Cardiac muscle cell (in vitro differentiated cells and primary cell): ENCODE data around the gene UBE3B. TPM values are rescaled to one million over a fixed set of nuclear protein-coding genes. Genes with fewer than 3 reads are reported as not detected.
A peak's percentile ranks its signal among the peaks of the same experiment; 100 is the strongest.

Experiments used
- DNase-seq, 2 donors: peaks; one replicate each; pipeline versions ENCODE4 v3.0.0 to v3.0.0-alpha.2; 2010 to 2017; ENCODE audit warnings: low read depth in 1 of 2, low spot score in 1 of 2
- H3K27ac ChIP-seq: fragments of 200-600 bp; sonication (generic); 2 replicates; pipeline ENCODE4 v1.5.1; 2016
- H3K27me3 ChIP-seq: fragments of 200-600 bp; sonication (generic); 2 replicates; pipeline ENCODE4 v1.6.0; 2016; ENCODE audit warnings: control low read depth
- H3K36me3 ChIP-seq: fragments of 200-600 bp; sonication (generic); 2 replicates; pipeline ENCODE4 v1.5.1; 2016; ENCODE audit warnings: control low read depth
- H3K4me1 ChIP-seq: fragments of 200-600 bp; sonication (generic); 2 replicates; pipeline ENCODE4 v1.8.1; 2017; ENCODE audit warnings: low read depth, mild to moderate bottlenecking, mixed run types
- H3K4me3 ChIP-seq: fragments of 200-600 bp; sonication (generic); 2 replicates; pipeline ENCODE4 v1.5.1; 2016; ENCODE audit warnings: mild to moderate bottlenecking
- H3K9me3 ChIP-seq: fragments of 200-600 bp; sonication (generic); 2 replicates; pipeline ENCODE4 v1.5.1; 2017; ENCODE audit warnings: low read depth, mild to moderate bottlenecking, control low read depth
- polyA plus RNA-seq: library from polyadenylated mRNA; unstranded; fragments of >200 nt; fragmentation: Nextera tagmentation; extraction: Ambion mirVana; gene quantifications from 2 replicates; pipeline ENCODE4 v1.2.1, GENCODE V29; 2016
- total RNA-seq: library from RNA; depleted of rRNA; stranded (reverse); fragments of >200 nt; gene quantifications from 2 replicates; pipeline ENCODE4 v1.2.3, GENCODE V29; 2016
- TF ChIP-seq, protein P1 (sequence below): IDR thresholded peaks from 2 replicates; pipeline ENCODE4 v1.5.1; 2012; ENCODE audit warnings: low read depth, mild to moderate bottlenecking, low read length

UBE3B gene
- total and polyA plus RNA-seq, 2 experiments from 2014 or later, result 36.7 to 73.5 TPM

DNA sequence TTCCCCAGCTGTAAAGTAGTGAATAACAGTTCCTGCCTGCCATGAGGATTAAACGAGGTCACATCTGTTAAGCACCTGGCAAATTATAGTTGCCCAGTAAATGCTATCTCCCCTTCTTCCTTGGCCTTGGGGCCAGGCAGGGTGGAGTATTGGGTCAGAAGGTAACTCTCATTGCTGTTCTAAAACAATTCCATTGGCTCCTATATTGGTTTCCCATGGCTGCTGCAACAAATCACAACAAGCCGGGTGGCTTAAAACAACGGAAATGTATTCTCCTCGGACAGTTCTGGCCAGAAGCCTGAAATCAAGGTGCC lies 63.9 kb downstream of the UBE3B start:
- DNase-seq, result no peak
- Histone ChIP-seq H3K4me1 (peaks cover 35% of the 10 kb centered on the region), H3K36me3 (no peaks in the 10 kb centered on the region), H3K27ac (peak overlapping the region; percentile 11), H3K9me3 (no peaks in the 10 kb centered on the region), H3K27me3 (no peaks in the 10 kb centered on the region), H3K4me3 (no peak overlapping the region)
- TF ChIP-seq, protein P1, sequence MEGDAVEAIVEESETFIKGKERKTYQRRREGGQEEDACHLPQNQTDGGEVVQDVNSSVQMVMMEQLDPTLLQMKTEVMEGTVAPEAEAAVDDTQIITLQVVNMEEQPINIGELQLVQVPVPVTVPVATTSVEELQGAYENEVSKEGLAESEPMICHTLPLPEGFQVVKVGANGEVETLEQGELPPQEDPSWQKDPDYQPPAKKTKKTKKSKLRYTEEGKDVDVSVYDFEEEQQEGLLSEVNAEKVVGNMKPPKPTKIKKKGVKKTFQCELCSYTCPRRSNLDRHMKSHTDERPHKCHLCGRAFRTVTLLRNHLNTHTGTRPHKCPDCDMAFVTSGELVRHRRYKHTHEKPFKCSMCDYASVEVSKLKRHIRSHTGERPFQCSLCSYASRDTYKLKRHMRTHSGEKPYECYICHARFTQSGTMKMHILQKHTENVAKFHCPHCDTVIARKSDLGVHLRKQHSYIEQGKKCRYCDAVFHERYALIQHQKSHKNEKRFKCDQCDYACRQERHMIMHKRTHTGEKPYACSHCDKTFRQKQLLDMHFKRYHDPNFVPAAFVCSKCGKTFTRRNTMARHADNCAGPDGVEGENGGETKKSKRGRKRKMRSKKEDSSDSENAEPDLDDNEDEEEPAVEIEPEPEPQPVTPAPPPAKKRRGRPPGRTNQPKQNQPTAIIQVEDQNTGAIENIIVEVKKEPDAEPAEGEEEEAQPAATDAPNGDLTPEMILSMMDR, result no peak

DNA sequence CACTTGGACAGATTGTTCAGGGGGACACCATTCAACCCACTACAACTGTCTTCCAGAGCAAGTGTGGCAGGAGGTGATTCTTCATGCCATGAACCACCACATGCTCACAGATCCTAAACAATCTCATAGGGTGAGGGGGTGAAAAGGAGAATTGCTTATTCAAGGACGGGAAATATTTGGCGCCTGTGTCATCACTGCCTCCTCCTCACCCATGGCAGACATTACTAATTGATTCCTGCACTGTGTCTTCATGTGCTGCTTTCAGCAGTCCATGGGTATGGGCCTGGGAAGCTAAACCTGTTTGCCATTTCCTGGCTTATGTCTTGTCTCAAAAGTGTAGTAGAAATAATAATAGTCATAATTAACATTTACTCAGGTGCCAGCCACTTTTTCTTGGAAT lies 64.6 kb downstream of the UBE3B start:
- DNase-seq, result peak in 1 of 2 donors; percentile 42
- TF ChIP-seq, protein P1, result no peak
- no peak overlapping the region for H3K27ac ChIP-seq
- no peak overlapping the region for H3K4me3 ChIP-seq
- no peaks in the 10 kb centered on the region for H3K36me3 ChIP-seq
- peaks cover 35% of the 10 kb centered on the region for H3K4me1 ChIP-seq
- no peaks in the 10 kb centered on the region for H3K27me3 ChIP-seq
- H3K9me3 ChIP-seq, result no peaks in the 10 kb centered on the region

DNA sequence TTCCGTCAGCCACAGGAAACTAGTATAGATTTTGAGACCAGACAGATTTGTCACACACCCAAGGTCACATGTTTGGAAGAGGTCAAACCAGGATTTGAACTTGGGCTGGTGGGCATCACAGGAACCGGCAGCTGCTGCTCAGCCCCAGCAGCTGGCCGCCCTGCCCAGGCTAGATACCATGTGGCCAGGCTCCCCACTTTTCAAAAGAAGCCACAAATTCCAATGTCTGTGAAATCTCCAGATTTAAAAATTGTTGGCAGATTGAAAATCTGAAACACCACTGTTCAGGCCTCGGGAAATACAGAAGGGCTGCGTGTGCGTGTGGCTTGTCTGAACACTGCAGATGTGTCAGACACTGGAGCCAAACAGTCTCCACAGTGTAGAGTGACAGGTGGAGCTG lies 65.4 kb downstream of the UBE3B start:
- Histone ChIP-seq H3K4me3 (no peak overlapping the region), H3K9me3 (no peaks in the 10 kb centered on the region), H3K27ac (peak overlapping the region; percentile 32), H3K36me3 (no peaks in the 10 kb centered on the region), H3K4me1 (peaks cover 33% of the 10 kb centered on the region), H3K27me3 (no peaks in the 10 kb centered on the region)
- TF ChIP-seq, protein P1, result no peak
- no peak for DNase-seq

DNA sequence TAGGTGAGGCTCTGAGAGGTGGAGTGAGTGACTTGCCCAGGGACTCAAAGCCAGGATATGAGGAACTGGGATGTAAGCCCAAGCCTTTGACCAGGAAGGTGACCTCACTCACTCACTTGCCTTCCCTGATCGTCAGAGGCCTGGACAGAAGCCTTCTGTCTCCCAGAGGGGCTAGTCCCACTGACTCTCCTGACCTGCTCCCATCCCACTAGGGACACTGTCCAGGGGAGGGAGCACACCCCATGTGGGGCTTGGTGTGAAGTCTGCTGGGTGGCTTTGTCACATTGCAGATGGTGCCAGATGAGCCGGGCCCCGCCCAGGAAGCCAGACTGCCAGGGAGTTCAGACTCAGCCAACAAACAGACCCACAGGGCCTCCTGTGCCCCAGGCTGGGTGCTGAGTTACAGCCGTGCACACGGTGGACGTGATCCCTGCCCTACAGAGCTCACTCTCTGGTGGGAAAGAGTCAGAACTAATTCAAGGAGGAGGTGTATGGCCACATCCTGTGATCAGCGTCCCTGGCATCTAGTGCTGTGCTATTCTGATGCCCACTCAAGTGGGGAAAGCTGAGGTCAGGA lies 67.6 kb downstream of the UBE3B start:
- Histone ChIP-seq H3K27me3 (no peaks in the 10 kb centered on the region), H3K27ac (no peak overlapping the region), H3K4me3 (no peak overlapping the region), H3K9me3 (no peaks in the 10 kb centered on the region), H3K4me1 (peaks cover 25% of the 10 kb centered on the region), H3K36me3 (no peaks in the 10 kb centered on the region)
- peak in 1 of 2 donors; percentile 24 for DNase-seq
- TF ChIP-seq, protein P1, result no peak

DNA sequence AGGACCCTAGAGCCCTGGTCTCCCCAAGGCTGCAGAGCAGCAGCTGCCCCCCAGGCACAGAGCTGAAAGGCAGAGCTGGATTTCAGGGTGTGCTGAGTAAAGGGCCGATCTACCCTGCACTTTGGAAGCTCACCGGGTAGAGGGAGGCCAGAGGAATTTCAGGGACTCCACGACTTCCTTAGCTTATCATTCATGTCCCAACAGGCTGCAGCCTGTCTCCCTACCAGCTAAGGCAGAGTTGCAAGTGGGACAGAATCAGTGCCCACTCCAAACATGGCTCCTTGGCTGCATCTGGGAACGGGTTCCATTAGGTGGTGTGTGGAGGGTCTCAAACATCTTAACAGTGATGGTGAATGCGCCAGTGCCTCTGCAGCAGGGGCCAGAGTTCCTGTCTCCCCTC lies 68.4 kb downstream of the UBE3B start:
- no peak for DNase-seq
- Histone ChIP-seq H3K27me3 (no peaks in the 10 kb centered on the region), H3K4me1 (peaks cover 23% of the 10 kb centered on the region), H3K9me3 (no peaks in the 10 kb centered on the region), H3K27ac (no peak overlapping the region), H3K36me3 (no peaks in the 10 kb centered on the region), H3K4me3 (no peak overlapping the region)
- TF ChIP-seq, protein P1, result no peak

DNA sequence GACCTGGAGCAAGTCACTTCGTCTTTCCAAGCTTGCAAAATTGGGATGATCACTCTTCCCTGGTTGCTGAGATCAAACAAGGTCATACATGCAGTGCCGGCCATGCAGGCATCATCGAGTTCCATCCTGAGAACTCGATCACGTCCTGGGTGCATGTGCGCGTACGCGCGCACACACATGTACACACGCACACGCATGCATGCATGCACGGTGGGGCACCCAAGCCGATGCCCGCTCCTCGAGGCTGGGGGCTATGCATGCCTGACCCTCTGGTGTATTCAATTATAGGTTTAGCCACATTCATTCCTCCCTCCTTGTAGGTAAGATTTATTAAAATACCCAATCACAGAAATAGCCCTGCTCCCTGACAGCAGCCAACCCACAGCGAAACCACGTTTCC lies 69.9 kb downstream of the UBE3B start:
- no peak overlapping the region for H3K4me3 ChIP-seq
- TF ChIP-seq, protein P1, result no peak
- H3K27me3 ChIP-seq, result no peaks in the 10 kb centered on the region
- H3K27ac ChIP-seq, result no peak overlapping the region
- H3K4me1 ChIP-seq, result peaks cover 15% of the 10 kb centered on the region
- no peaks in the 10 kb centered on the region for H3K9me3 ChIP-seq
- DNase-seq, result no peak
- H3K36me3 ChIP-seq, result no peaks in the 10 kb centered on the region
